Measurements from ENCODE around the gene STXBP5. TPM values are rescaled to one million over a fixed set of nuclear protein-coding genes. Genes with fewer than 3 reads are reported as not detected.

The STXBP5 gene
- total RNA-seq, 1 experiment from 2014 or later = 11.6 TPM

DNA sequence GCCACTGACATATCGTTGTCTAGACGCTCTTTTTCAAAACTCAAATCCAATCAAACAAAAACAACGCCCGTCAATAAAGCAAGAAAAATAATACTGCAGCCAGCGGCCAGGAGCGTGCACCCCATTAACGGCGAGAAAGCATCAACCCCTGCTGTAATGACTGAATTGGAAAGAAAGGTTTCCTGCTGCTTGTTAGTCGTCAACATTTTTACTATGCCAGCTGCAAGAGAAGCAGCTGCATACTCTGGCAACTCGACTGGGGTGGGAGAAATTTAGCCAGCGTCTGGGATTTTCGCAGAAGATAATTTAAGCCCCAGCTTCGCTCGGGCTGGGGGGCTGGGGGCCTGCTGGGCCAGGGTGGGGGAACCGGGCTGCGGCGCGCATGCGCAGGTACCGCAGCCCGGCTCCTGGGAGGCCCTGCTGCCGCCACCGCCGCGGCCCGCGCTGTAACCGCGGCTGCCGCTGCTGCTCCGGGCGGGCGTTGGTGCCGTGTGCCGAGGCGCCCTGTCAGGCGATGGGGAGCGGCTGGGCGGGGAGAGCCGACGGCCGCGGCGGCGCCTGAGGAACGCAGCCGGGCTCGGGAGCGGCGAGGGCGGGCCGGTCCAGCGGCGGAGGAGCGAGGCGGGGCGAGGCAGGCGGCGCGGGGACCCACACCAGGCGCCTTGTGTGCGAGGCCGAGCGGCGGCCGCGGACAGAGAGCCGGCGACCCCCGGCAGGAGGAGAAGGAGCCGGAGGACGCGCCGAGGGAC lies 732 bp upstream of the STXBP5 start:
- H2AK5ac ChIP-seq (ENCODE audit: insufficient read length, low read length) = no peak overlapping the region
- H4K8ac ChIP-seq (replicated peaks; ENCODE audit: insufficient read length, low read depth, low read length) = no peak overlapping the region

More for the DNA sequence above, 732 bp upstream of the STXBP5 start:
- Histone ChIP-seq H3K4ac (ENCODE audit: low read depth, low read length) (no peak overlapping the region), H4K5ac (ENCODE audit: insufficient read length, low read depth, low read length) (no peak overlapping the region), H2BK5ac (ENCODE audit: insufficient read length, low read length) (no peak overlapping the region), H3K4me2 (ENCODE audit: insufficient read depth, insufficient read length, low read length) (peak overlapping the region; percentile 92), H3K56ac (ENCODE audit: insufficient read length, low read depth, low read length) (no peak overlapping the region), H3K27me3 (ENCODE audit: insufficient read depth, low read length) (no peaks in the 10 kb centered on the region), H3K23ac (ENCODE audit: insufficient read length, low read depth, low read length) (no peak overlapping the region), H4K20me1 (ENCODE audit: control insufficient read depth, insufficient read depth, insufficient read length) (no peaks in the 10 kb centered on the region), H4K91ac (ENCODE audit: insufficient read length, low read depth, low read length) (no peak overlapping the region), H2AFZ (ENCODE audit: low read length) (peak overlapping the region; percentile 79), H3K9ac (ENCODE audit: extremely low read depth, insufficient read length, low read length) (peak overlapping the region; percentile 65), H3K23me2 (ENCODE audit: insufficient read length, low read depth, low read length, poor library complexity, severe bottlenecking) (peaks cover 18% of the 10 kb centered on the region), H3K9me3 (ENCODE audit: control insufficient read depth, low read depth, low read length) (no peaks in the 10 kb centered on the region), H3K4me1 (ENCODE audit: insufficient read depth, low read length) (no peaks in the 10 kb centered on the region; the same call in 1 of the 2 replicates), H3K14ac (ENCODE audit: insufficient read depth, low read length) (peak overlapping the region; percentile 88; the same call in 1 of the 2 replicates), H3K27ac (ENCODE audit: insufficient read length, low read depth, low read length) (no peak overlapping the region), H2BK15ac (ENCODE audit: low read depth, low read length) (no peak overlapping the region), H2BK12ac (ENCODE audit: insufficient read length, low read depth, low read length) (no peak overlapping the region), H2BK120ac (ENCODE audit: low read depth, low read length, poor library complexity, severe bottlenecking) (no peak overlapping the region), H3T11ph (ENCODE audit: low read length) (no peak overlapping the region), H3K79me2 (ENCODE audit: insufficient read depth, low read length) (peaks cover 1% of the 10 kb centered on the region; the same call in 1 of the 2 replicates), H3K18ac (ENCODE audit: insufficient read length, low read depth, low read length) (no peak overlapping the region), H2BK20ac (ENCODE audit: low read depth, low read length, poor library complexity, severe bottlenecking) (no peak overlapping the region), H3K79me1 (ENCODE audit: insufficient read depth, low read depth, low read length, poor library complexity, severe bottlenecking) (no peaks in the 10 kb centered on the region)
- Mint-ChIP-seq H3K9me3 (no peaks in the 10 kb centered on the region), H3K27me3 (ENCODE audit: low read depth) (no peaks in the 10 kb centered on the region), H3K36me3 (ENCODE audit: insufficient read depth in 1 of 3, low read depth in 3 of 3) (no peaks in the 10 kb centered on the region), H3K4me1 (peaks cover 16 to 20% of the 10 kb centered on the region in 2 experiments), H3K4me3 (peak overlapping the region; percentile 76 to 95), H3K27ac (peak overlapping the region in 2 of 3 experiments; percentile 38 to 88; a peak in 4 of 7 replicates)
- TF ChIP-seq, protein P1, sequence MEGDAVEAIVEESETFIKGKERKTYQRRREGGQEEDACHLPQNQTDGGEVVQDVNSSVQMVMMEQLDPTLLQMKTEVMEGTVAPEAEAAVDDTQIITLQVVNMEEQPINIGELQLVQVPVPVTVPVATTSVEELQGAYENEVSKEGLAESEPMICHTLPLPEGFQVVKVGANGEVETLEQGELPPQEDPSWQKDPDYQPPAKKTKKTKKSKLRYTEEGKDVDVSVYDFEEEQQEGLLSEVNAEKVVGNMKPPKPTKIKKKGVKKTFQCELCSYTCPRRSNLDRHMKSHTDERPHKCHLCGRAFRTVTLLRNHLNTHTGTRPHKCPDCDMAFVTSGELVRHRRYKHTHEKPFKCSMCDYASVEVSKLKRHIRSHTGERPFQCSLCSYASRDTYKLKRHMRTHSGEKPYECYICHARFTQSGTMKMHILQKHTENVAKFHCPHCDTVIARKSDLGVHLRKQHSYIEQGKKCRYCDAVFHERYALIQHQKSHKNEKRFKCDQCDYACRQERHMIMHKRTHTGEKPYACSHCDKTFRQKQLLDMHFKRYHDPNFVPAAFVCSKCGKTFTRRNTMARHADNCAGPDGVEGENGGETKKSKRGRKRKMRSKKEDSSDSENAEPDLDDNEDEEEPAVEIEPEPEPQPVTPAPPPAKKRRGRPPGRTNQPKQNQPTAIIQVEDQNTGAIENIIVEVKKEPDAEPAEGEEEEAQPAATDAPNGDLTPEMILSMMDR (conservative IDR thresholded peaks at IDR 0.05) = no peak
- WGBS (ENCODE audit: extremely low coverage, insufficient read length, low lambda C conversion rate) = no CpG with 5 or more reads among the region's 74 CpGs
- peak; percentile 59 for DNase-seq

All from H9 (cell line).